GM18951 (cell line): Measurements from ENCODE around the gene GOLIM4.

Source experiments
- POLR2A ChIP-seq: IDR thresholded peaks from 4 replicates; pipeline ENCODE4 v1.6.1; 2011; ENCODE audit warnings: mild to moderate bottlenecking; ENCODE audit not compliant: insufficient read length, insufficient read depth; ENCODE audit errors: extremely low read depth
- in situ Hi-C: fragments of 300-500 bp; cut with MboI; formaldehyde crosslinking; loops from one replicate; pipeline ENCODE4 v1.12.0; 2022; ENCODE audit warnings: low sequenced_read_pairs, mixed read lengths, inconsistent platforms; ENCODE audit not compliant: unreplicated experiment

GOLIM4 gene

GRCh38 chr3:168054447-168054846, 41.3 kb downstream of the GOLIM4 start:
- in situ Hi-C loops: no loop called here
- TF ChIP-seq POLR2A: no peak

GRCh38 chr3:168053115-168053514, 42.6 kb downstream of the GOLIM4 start:
- in situ Hi-C loops: no loop called here

GRCh38 chr3:168052515-168052914, 43.2 kb downstream of the GOLIM4 start:
- in situ Hi-C loops: no loop called here
- TF ChIP-seq POLR2A: no peak

More at GRCh38 chr3:168053115-168053514, 42.6 kb downstream of the GOLIM4 start:
- TF ChIP-seq POLR2A: no peak

- no peak for TF ChIP-seq POLR2A
- in situ Hi-C loops: no loop called here
Measured at GRCh38 chr3:168051531-168052471, 43.9 kb downstream of the GOLIM4 start.

GRCh38 chr3:168051070-168051469, 44.7 kb downstream of the GOLIM4 start:
- no peak for TF ChIP-seq POLR2A
- in situ Hi-C loops: no loop called here

- in situ Hi-C loops: no loop called here
- no peak for TF ChIP-seq POLR2A
Measured at GRCh38 chr3:168049367-168049974, 46.3 kb downstream of the GOLIM4 start.

GRCh38 chr3:168048414-168049330, 47.1 kb downstream of the GOLIM4 start:
- in situ Hi-C loops: no loop called here
- no peak for TF ChIP-seq POLR2A

- TF ChIP-seq POLR2A: no peak
- in situ Hi-C loops: no loop called here
Measured at GRCh38 chr3:168047936-168048335, 47.8 kb downstream of the GOLIM4 start.

GRCh38 chr3:168047190-168047795, 48.4 kb downstream of the GOLIM4 start:
- in situ Hi-C loops: no loop called here
- TF ChIP-seq POLR2A: no peak

- no peak for TF ChIP-seq POLR2A
- in situ Hi-C loops: loop anchor here (5.0 kb wide), 1 partner anchor 128 kb away; no protein-coding TSS in a partner anchor
Measured at GRCh38 chr3:168044049-168044448, 51.7 kb downstream of the GOLIM4 start.

GRCh38 chr3:168040607-168041208, 55.0 kb downstream of the GOLIM4 start:
- in situ Hi-C loops: loop anchor here (5.0 kb wide), 1 partner anchor 132 kb away; no protein-coding TSS in a partner anchor
- no peak for TF ChIP-seq POLR2A

GRCh38 chr3:168037020-168037419, 58.7 kb downstream of the GOLIM4 start:
- in situ Hi-C loops: no loop called here

More at GRCh38 chr3:168037020-168037419, 58.7 kb downstream of the GOLIM4 start:
- no peak for TF ChIP-seq POLR2A
